ENCODE measurements around the gene C1orf52.

The C1orf52 gene

GRCh38 chr1:85259118-85259911 lies at the start of gene C1orf52:
C1orf52 (minus strand) TSS chr1:85259662; CDS start chr1:85259633, 29 bp downstream.
- DNase-seq (ENCODE audit: low read depth, low spot score), result peak; percentile 96

GRCh38 chr1:85308833-85309350 lies 49.4 kb upstream of the C1orf52 start:
- DNase-seq (ENCODE audit: low read depth, low spot score), result no peak

- peak; percentile 20 for DNase-seq (ENCODE audit: low read depth, low spot score)
Observed at GRCh38 chr1:85307987-85308832, 48.7 kb upstream of the C1orf52 start.

- DNase-seq (ENCODE audit: low read depth, low spot score), result no peak
Observed at GRCh38 chr1:85306236-85306635, 46.8 kb upstream of the C1orf52 start.

GRCh38 chr1:85303440-85304162 lies 44.1 kb upstream of the C1orf52 start:
- DNase-seq (ENCODE audit: low read depth, low spot score), result no peak

GRCh38 chr1:85300140-85300539 lies 40.7 kb upstream of the C1orf52 start:
- DNase-seq (ENCODE audit: low read depth, low spot score), result no peak

- peak; percentile 40 for DNase-seq (ENCODE audit: low read depth, low spot score)
Observed at GRCh38 chr1:85297855-85298629, 38.6 kb upstream of the C1orf52 start.

- DNase-seq (ENCODE audit: low read depth, low spot score), result no peak
Observed at GRCh38 chr1:85297538-85297854, 38.0 kb upstream of the C1orf52 start.

- DNase-seq (ENCODE audit: low read depth, low spot score), result no peak
Observed at GRCh38 chr1:85296980-85297379, 37.5 kb upstream of the C1orf52 start.

- no peak for DNase-seq (ENCODE audit: low read depth, low spot score)
Observed at GRCh38 chr1:85295654-85296053, 36.2 kb upstream of the C1orf52 start.

GRCh38 chr1:85295006-85295431 lies 35.6 kb upstream of the C1orf52 start:
- no peak for DNase-seq (ENCODE audit: low read depth, low spot score)

GRCh38 chr1:85290826-85291225 lies 31.4 kb upstream of the C1orf52 start:
- no peak for DNase-seq (ENCODE audit: low read depth, low spot score)

GRCh38 chr1:85289848-85290335 lies 30.4 kb upstream of the C1orf52 start:
- no peak for DNase-seq (ENCODE audit: low read depth, low spot score)

- DNase-seq (ENCODE audit: low read depth, low spot score), result no peak
Observed at GRCh38 chr1:85289207-85289847, 29.9 kb upstream of the C1orf52 start.

GRCh38 chr1:85284202-85284601 lies 24.7 kb upstream of the C1orf52 start:
- no peak for DNase-seq (ENCODE audit: low read depth, low spot score)

- no peak for DNase-seq (ENCODE audit: low read depth, low spot score)
Observed at GRCh38 chr1:85283475-85284199, 24.2 kb upstream of the C1orf52 start.

- DNase-seq (ENCODE audit: low read depth, low spot score), result no peak
Observed at GRCh38 chr1:85282424-85282823, 23.0 kb upstream of the C1orf52 start.

GRCh38 chr1:85280636-85281035 lies 21.2 kb upstream of the C1orf52 start:
- DNase-seq (ENCODE audit: low read depth, low spot score), result no peak

GRCh38 chr1:85279458-85280080 lies 20.1 kb upstream of the C1orf52 start:
- no peak for DNase-seq (ENCODE audit: low read depth, low spot score)

Measured in activated CD4-positive, CD25-positive, alpha-beta regulatory T cell treated with anti-CD3 and anti-CD28 coated beads, Interleukin-2, amount 50 U/mL, for 16 hours (primary cell).